H54 (cell line): ENCODE data around the gene TMEM255B.
"Not testable (repeated sequence)": the region's sequence is repeated elsewhere in the genome, so short reads cannot be mapped to it uniquely, and the experiment has no call there.

ENCODE experiments used
- DNase-seq: peaks from one replicate; pipeline ENCODE4 v3.0.0; 2011; ENCODE audit warnings: low spot score, mixed read lengths; ENCODE audit not compliant: insufficient read length
- FAIRE-seq: peaks from 3 replicates; lab custom pipeline; 2011; peaks lifted over from hg19 to GRCh38; lab: Jason Lieb, UNC
- POLR2A ChIP-seq: IDR thresholded peaks from 2 replicates; pipeline ENCODE4 v1.6.1; 2011; ENCODE audit warnings: low read depth, mild to moderate bottlenecking, low read length

The TMEM255B gene

DNA sequence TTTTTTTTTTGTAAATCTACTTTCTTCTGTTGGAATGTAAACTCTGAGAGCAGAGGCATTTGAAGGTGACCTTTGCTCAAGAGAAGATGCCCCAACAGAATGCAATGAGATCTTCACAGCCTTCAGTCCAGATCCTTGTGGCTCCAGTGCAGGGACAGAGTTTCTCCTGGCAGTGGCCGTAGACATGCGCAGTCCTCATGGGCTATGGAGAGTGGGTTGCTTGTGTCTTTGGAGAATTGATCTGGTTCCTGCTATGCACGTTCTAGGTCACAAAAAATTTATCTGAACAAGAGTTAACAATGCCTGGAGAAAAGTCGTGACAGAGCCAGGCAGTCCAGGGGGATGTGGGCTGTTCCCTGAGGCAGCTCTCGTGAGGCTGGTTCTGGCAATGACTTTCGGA lies 30.1 kb downstream of the TMEM255B start:
- no peak for TF ChIP-seq POLR2A
- FAIRE-seq (no peak), DNase-seq (no peak)

GRCh38 chr13:113789931-113790330 lies 30.9 kb downstream of the TMEM255B start:
- not testable (repeated sequence) for DNase-seq, FAIRE-seq

DNA sequence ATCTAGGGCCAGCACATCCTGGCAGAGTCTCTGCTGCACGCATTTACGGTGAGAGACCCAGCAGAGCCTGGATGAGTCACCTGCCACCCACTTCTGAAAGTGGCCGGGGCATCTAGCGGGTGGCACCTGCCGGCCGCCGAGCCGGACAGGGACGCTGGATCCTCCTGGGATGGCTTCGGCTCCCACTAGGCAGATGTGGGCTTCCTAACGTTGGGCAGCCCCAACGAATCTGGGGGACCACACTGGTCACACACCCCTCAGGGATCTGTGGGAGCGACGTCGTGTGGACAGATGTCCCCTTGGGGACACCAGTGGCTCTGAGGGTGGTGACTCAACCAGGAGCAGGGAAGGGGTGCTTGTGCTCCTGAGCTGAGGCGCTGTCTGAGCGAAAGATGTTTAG lies 32.2 kb downstream of the TMEM255B start:
- no peak for DNase-seq
- no peak for FAIRE-seq
- TF ChIP-seq POLR2A: no peak

- DNase-seq: no peak
- TF ChIP-seq POLR2A: no peak
- no peak for FAIRE-seq
Measured at GRCh38 chr13:113791761-113792160, 32.7 kb downstream of the TMEM255B start.

DNA sequence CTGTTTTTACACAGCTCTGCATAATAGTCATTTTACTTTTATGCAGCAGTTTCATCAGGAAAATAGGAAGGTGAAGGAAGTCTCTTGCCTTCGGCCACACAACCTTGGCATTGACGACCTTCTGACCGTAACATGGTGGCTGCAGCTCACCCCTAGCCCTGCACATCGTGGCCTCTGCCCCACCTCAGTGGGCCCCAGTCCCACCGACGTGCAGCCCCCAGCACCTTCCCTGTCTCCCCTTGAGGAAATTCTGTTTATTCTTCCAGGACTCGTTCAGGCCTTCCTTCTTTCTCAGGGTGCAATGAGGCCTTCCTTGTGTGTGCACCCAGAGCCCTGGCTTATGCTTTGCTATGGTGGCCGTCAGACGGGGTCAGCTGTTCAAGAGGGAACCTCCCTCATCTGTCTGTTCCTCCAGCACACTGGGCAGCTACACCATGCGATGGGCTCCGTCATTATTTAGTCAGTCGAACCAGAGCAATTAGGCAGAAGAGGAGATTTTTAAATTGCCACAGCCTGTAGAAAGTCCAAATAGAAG lies 33.3 kb downstream of the TMEM255B start:
- TF ChIP-seq POLR2A: no peak
- DNase-seq (no peak), FAIRE-seq (no peak)

DNA sequence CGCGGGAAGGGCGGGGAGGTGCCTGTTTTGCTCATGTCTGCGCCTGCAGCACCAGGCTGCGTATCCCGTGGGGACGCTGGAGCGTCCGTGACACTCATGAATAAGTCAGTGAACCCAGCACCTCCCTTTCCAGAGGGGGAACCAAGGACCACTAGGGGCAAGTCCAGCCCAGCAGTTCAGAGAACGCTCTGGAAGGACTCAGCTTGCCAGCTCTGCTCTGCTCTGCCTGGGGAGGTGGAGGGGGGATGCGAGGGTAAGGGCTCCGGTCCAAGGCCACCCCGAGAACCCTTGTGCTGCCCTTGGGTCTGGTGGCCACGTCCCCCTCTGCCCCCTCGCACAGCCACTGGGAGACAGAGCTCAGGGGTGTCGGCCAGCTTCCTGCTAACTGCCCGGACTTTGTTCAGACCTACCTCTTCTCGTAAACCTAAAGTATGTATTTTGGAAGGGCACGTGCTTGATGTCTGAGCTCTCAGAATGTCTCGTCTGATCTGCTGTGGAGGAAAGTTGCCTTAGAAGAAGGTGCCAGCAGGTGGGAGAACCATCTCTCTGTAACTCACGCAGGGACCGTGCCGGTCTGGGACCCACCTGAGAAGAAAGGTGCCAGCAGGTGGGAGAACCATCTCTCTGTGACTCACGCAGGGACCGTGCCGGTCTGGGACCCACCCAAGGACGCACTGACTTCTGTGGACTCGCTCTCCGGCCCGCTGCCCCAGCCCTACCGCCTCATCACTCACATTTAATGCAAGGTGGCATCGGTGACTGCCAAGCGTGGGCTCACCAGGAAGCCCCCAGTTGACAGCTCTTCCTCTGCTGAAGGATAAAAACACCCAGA lies 34.1 kb downstream of the TMEM255B start:
- no peak for DNase-seq
- FAIRE-seq: no peak
- TF ChIP-seq POLR2A: no peak

DNA sequence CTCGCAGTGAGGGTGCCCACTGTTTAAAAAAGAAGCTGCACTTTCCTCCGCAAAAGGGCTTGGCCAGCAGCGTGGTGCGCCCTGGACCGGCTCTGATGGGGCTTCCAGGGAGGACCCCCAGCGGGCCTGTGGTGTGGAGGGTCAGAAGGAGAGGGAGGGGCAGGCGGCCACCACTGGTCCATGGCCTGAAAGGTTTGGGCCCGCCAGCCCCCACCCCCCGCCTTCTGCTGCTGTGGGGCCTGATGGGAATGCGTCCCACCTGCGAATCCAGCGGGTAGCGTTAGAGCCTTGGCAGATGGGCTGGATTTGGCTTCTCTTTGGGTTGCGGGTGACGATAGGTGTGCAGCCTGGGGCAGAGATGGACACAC lies 34.7 kb downstream of the TMEM255B start:
- no peak for TF ChIP-seq POLR2A
- FAIRE-seq (no peak), DNase-seq (no peak)

DNA sequence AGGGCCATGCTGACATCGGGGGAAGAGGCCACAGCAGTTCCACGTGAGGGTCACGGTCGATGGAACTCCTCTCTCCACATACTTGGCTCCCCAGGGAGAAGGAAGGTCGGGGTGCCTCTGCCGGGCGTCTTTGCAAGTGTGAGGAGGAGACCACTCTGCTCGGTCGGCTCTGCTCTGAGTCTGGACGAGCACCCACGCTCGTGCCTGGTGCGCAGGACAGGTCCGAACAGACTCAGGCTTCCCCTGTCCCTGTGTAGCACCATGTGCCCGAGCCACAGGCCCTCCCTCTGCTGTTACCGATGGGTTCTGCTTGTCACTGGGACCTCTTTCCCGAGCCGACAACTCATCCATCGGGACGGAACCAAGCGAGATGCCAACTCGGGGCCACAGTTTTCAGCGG lies 35.1 kb downstream of the TMEM255B start:
- FAIRE-seq (no peak), DNase-seq (no peak)
- no peak for TF ChIP-seq POLR2A

DNA sequence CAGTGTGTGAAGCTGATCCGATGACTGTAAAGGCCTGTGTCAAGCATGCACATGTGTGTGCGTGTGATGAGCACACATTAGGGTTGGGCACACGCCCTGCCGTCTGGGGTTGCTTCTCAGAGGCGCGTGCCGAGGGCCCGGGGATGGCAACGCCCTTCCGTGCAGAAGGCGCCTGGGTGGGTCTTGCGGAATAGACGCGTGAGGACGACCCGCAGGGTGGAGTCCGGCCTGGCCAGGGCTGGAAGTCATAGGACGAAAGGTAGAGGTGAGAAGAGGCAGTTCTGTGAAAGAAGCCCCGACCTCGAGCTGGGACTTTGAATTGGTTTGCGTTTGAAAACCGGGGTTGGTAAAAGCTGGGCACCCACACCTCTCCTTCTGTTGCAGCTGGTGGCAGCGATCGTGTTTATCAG lies 35.7 kb downstream of the TMEM255B start:
- FAIRE-seq (no peak), DNase-seq (no peak)
- no peak for TF ChIP-seq POLR2A

GRCh38 chr13:113795362-113795761 lies 36.3 kb downstream of the TMEM255B start:
- FAIRE-seq, DNase-seq: not testable (repeated sequence)

DNA sequence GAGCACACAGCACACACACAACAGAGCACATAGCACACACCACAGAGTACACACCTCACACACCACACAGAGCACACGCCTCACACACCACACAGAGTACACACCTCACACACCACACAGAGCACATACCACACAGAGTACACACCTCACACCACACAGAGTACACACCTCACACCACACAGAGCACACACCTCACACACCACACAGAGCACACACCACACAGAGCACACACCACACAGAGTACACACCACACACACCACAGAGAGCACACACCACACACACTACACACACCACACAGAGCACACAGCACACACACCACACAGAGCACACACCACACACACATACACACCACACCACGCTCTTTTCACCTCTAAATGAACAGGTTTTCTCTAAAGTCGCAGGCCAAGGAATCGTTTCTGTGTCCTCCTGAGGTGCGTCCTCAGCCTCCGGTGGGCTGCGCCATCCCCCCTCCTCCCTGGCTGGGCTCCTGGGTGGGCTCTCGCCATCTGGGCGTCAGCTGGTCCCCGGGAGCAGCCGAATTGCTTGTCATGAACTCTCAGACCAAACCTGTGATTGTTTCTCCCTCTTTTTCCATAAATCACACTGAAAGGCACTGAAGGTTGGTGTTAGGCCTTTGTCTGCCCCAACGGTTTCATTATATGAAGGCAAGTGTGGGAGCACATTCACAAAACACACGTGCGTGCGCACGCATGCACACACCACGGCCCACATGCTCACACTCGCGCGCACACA lies 37.4 kb downstream of the TMEM255B start:
- no peak for DNase-seq
- TF ChIP-seq POLR2A: no peak
- no peak for FAIRE-seq

DNA sequence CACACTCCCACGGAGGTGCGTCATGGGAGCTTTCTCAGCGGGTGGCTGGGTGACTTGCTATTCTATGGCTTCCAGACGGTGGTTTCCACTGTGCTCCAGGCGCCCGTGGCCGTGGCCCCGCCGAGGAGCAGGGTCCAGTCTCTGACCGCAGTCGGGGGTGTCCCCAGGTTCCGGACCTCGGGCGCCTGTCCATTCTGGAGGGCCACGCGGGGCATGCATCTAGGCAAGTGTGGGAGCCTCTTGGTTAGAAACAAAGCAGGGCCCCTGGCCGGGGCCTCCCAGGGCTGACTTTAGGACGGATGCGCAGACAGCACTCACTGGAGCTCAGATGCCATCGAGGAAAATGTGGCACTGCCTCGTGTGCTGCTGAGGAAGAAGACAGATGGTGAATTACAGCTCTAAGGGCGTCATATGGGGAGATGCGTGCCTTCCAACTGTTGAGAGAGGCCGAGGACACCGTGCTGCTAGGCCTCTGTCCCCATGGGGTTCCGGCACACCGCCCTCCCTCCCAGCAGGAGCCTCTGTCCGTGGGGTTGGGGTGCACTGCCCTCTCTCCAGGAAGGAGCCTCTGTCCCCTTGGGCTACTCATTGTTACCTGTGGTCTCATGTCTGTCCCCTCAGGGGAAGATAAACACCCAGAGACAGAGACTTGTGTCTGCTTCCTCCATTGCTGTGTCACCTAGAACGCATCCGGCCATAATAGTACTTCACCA lies 38.1 kb downstream of the TMEM255B start:
- FAIRE-seq (no peak), DNase-seq (no peak)
- TF ChIP-seq POLR2A: no peak

- no peak for TF ChIP-seq POLR2A
- DNase-seq: no peak
- FAIRE-seq: no peak
Measured at GRCh38 chr13:113798200-113798811, 39.3 kb downstream of the TMEM255B start.

DNA sequence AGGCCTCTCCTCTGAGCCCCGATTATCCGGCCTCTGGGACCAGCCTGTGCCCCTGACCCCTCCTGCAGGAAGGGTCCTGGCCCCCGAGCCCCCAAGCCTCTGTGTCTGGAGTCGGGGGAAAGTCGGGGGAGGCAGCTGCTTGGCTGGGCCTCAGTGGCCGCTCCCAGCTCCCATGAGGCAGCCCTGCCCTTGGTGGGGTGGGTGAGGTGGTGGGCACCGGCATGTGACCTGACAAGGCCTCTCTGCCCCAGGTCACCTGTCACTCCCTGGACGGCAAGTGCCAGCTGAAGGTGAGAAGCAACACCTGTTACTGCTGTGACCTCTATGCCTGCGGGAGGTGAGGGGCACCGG lies 41.5 kb downstream of the TMEM255B start:
- FAIRE-seq (no peak), DNase-seq (no peak)
- TF ChIP-seq POLR2A: no peak
